ENCODE results near the gene MORC2. TPM values are rescaled to one million over a fixed set of nuclear protein-coding genes. Genes with fewer than 3 reads are reported as not detected.

MORC2 gene
- total RNA-seq, 1 experiment from 2014 or later: 60.3 TPM

GRCh38 chr22:30969532-30970355, 1.2 kb upstream of the MORC2 start:
- peak overlapping the region; percentile 81 for H3K4me3 ChIP-seq (ENCODE audit: low read depth, low read length, poor library complexity, severe bottlenecking)
- no peaks in the 10 kb centered on the region for H3K27me3 ChIP-seq (replicated peaks; ENCODE audit: insufficient read depth, low read depth, low read length, poor library complexity)
- BruUV-seq (replicated peaks): TSS peak; percentile 42
- H3K36me3 ChIP-seq (ENCODE audit: insufficient read depth, low read length, poor library complexity, severe bottlenecking): peaks cover 54% of the 10 kb centered on the region
- peak; percentile 56 for DNase-seq (ENCODE audit: low spot score)
- CTCF ChIA-PET: interaction anchor here (0.6 kb wide), 1 partner anchor 56 kb away, joined by 3 read pairs; no protein-coding TSS in a partner anchor
- peak overlapping the region; percentile 96 for H3K27ac ChIP-seq (ENCODE audit: low read depth, low read length, poor library complexity, severe bottlenecking)
- TF ChIP-seq EZH2 (IDR thresholded peaks at IDR 0.05; ENCODE audit: borderline replicate concordance, low read depth, low read length, poor library complexity, severe bottlenecking) (no peak), CTCF (conservative IDR thresholded peaks at IDR 0.05; ENCODE audit: low read depth, low read length) (no peak; the same call in 1 of the 2 replicates)
- H3K9me3 ChIP-seq (ENCODE audit: low read depth, low read length, poor library complexity, severe bottlenecking): peaks cover 63% of the 10 kb centered on the region
- H3K4me1 ChIP-seq (ENCODE audit: insufficient read depth, low read length, poor library complexity, severe bottlenecking): no peaks in the 10 kb centered on the region
- POLR2A ChIA-PET (ENCODE audit: low non-redundant PET): interaction anchor here (0.6 kb wide), 1 partner anchor 368 kb away, joined by 3 read pairs; no protein-coding TSS in a partner anchor
- intact Hi-C loops (cut with micrococcal nuclease; ENCODE audit: unreplicated experiment): loop anchor here (5.0 kb wide), 1 partner anchor 113 kb away; the partner anchor contains the start of gene SMTN

GRCh38 chr22:30968924-30969531, 454 bp upstream of the MORC2 start, which contains the start of gene TUG1:
Gene TUG1 (plus strand): TSS chr22:30969265.
- Histone ChIP-seq H3K36me3 (ENCODE audit: insufficient read depth, low read length, poor library complexity, severe bottlenecking) (peaks cover 47% of the 10 kb centered on the region), H3K9me3 (ENCODE audit: low read depth, low read length, poor library complexity, severe bottlenecking) (peaks cover 57% of the 10 kb centered on the region), H3K4me3 (ENCODE audit: low read depth, low read length, poor library complexity, severe bottlenecking) (peak within 1 kb of the TSS; percentile 81), H3K27ac (ENCODE audit: low read depth, low read length, poor library complexity, severe bottlenecking) (peak within 1 kb of the TSS; percentile 96), H3K27me3 (replicated peaks; ENCODE audit: insufficient read depth, low read depth, low read length, poor library complexity) (no peaks in the 10 kb centered on the region), H3K4me1 (ENCODE audit: insufficient read depth, low read length, poor library complexity, severe bottlenecking) (no peaks in the 10 kb centered on the region)
- ChIA-PET CTCF (interaction anchor here (0.6 kb wide), 1 partner anchor 56 kb away, joined by 3 read pairs; no protein-coding TSS in a partner anchor), POLR2A (ENCODE audit: low non-redundant PET) (interaction anchor here (0.6 to 0.9 kb wide), 3 partner anchors 21 to 1390 kb away, joined by 3 to 6 read pairs (median 3); no protein-coding TSS in a partner anchor)
- intact Hi-C loops (cut with micrococcal nuclease; ENCODE audit: unreplicated experiment): loop anchor here (5.0 kb wide), 1 partner anchor 113 kb away; the partner anchor contains the start of gene SMTN
- no peak for TF ChIP-seq EZH2 (IDR thresholded peaks at IDR 0.05; ENCODE audit: borderline replicate concordance, low read depth, low read length, poor library complexity, severe bottlenecking)
- TF ChIP-seq CTCF (conservative IDR thresholded peaks at IDR 0.05; ENCODE audit: low read depth, low read length): no peak
- peak; percentile 99 for DNase-seq (ENCODE audit: low spot score)
- no TSS peak for BruUV-seq (replicated peaks)

- H3K4me3 ChIP-seq (ENCODE audit: low read depth, low read length, poor library complexity, severe bottlenecking): no peak overlapping the region
- TF ChIP-seq EZH2 (IDR thresholded peaks at IDR 0.05; ENCODE audit: borderline replicate concordance, low read depth, low read length, poor library complexity, severe bottlenecking) (no peak), CTCF (conservative IDR thresholded peaks at IDR 0.05; ENCODE audit: low read depth, low read length) (no peak)
- no TSS peak for BruUV-seq (replicated peaks)
- H3K4me1 ChIP-seq (ENCODE audit: insufficient read depth, low read length, poor library complexity, severe bottlenecking): no peaks in the 10 kb centered on the region
- no peak overlapping the region for H3K27ac ChIP-seq (ENCODE audit: low read depth, low read length, poor library complexity, severe bottlenecking)
- no peak for DNase-seq (ENCODE audit: low spot score)
- ChIA-PET POLR2A (ENCODE audit: low non-redundant PET) (no interaction called here), CTCF (no interaction called here)
- intact Hi-C loops (cut with micrococcal nuclease; ENCODE audit: unreplicated experiment): loop anchor here (5.0 kb wide), 1 partner anchor 117 kb away; the partner anchor contains the start of gene SMTN
- no peaks in the 10 kb centered on the region for H3K27me3 ChIP-seq (replicated peaks; ENCODE audit: insufficient read depth, low read depth, low read length, poor library complexity)
- H3K9me3 ChIP-seq (ENCODE audit: low read depth, low read length, poor library complexity, severe bottlenecking): peaks cover 19% of the 10 kb centered on the region
- peaks cover 10% of the 10 kb centered on the region for H3K36me3 ChIP-seq (ENCODE audit: insufficient read depth, low read length, poor library complexity, severe bottlenecking)
Observed at GRCh38 chr22:30964858-30965257, 3.7 kb downstream of the MORC2 start.

All from A673 (cell line).